ENCODE results near the gene GPRIN3. TPM values are rescaled to one million over a fixed set of nuclear protein-coding genes. Genes with fewer than 3 reads are reported as not detected.

Gene GPRIN3
- total and polyA plus RNA-seq, 2 experiments from 2014 or later = 0.01 TPM; not detected in 1

DNA sequence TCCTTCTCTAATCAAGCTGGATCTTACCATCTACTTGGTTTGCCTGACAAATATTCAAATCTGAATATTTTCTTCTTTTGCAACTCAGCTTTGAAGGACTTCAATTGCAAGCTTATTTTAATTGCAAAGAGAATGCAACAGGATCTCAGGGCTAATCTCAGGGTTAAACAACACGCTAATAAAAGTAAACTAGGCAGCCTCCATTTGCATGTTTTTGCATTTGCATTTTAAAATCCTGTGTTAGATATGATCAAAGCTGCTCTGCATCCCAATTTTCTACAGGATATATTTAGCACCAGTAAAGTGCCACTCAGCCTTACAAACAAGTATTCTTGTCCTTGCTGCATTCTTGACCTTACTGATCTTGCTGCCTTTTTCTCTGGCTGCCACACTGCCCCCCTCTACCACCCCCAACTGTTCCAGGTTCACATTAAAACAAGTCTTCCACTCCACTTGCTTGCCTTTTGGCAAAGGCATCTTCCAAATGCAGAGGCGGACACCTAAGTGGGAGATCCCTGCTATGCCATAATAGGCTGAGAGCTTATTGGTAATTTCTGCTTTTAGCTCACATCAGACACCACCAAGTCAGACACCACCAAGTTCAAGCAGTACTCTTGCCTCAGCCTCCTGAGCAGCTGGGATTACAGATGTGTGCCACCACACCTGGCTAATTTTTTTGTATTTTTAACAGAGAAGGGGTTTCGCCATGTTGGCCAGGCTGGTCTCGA lies 48.1 kb downstream of the GPRIN3 start:
- Histone ChIP-seq H3K4me1 (ENCODE audit: insufficient read depth) (no peaks in the 10 kb centered on the region), H3F3A (ENCODE audit: insufficient read depth) (no peaks in the 10 kb centered on the region), H3K4me3 (no peak overlapping the region), H2AFZ (no peak overlapping the region), H3K27ac (no peak overlapping the region), H4K20me1 (ENCODE audit: insufficient read depth) (no peaks in the 10 kb centered on the region), H3K27me3 (replicated peaks; ENCODE audit: insufficient read depth) (0 out of 2 replicates have a peak, but pooled peaks cover 17% of the 10 kb centered on the region), H3K36me3 (ENCODE audit: low read depth) (no peaks in the 10 kb centered on the region), H3K4me2 (ENCODE audit: unreplicated experiment) (no peak overlapping the region), H3K9me3 (ENCODE audit: low read depth) (no peaks in the 10 kb centered on the region), H3K9me2 (ENCODE audit: insufficient read depth) (no peaks in the 10 kb centered on the region), H3K9ac (no peak overlapping the region), H3K79me2 (ENCODE audit: insufficient read depth) (no peaks in the 10 kb centered on the region)
- in situ Hi-C loops (cut with MboI) = loop anchor here (10.0 kb wide), 1 partner anchor 175 kb away; no protein-coding TSS in a partner anchor
- no peak for DNase-seq
- WGBS, 2 experiments (ENCODE audit: low coverage in 1 of 2, low lambda C conversion rate in 2 of 2, missing lambda C conversion rate in 2 of 2) = 59 to 61% methylated on average over 4 of the region's 4 CpGs
- TF ChIP-seq EZH2 (IDR thresholded peaks at IDR 0.05; ENCODE audit: insufficient read depth, poor library complexity, severe bottlenecking) (no peak), EZH2phosphoT487 (IDR thresholded peaks at IDR 0.05; ENCODE audit: insufficient read depth, low read depth) (no peak)

GRCh38 chr4:89258506-89258905 lies 49.1 kb downstream of the GPRIN3 start:
- Histone ChIP-seq H2AFZ (no peak overlapping the region), H3K9me2 (ENCODE audit: insufficient read depth) (no peaks in the 10 kb centered on the region), H3K9ac (no peak overlapping the region), H3K4me3 (no peak overlapping the region), H3K9me3 (ENCODE audit: low read depth) (no peaks in the 10 kb centered on the region), H3K36me3 (ENCODE audit: low read depth) (no peaks in the 10 kb centered on the region), H3K27ac (no peak overlapping the region), H4K20me1 (ENCODE audit: insufficient read depth) (no peaks in the 10 kb centered on the region), H3K4me1 (ENCODE audit: insufficient read depth) (no peaks in the 10 kb centered on the region), H3K27me3 (replicated peaks; ENCODE audit: insufficient read depth) (0 out of 2 replicates have a peak, but pooled peaks cover 17% of the 10 kb centered on the region), H3K79me2 (ENCODE audit: insufficient read depth) (no peaks in the 10 kb centered on the region), H3F3A (ENCODE audit: insufficient read depth) (no peaks in the 10 kb centered on the region), H3K4me2 (ENCODE audit: unreplicated experiment) (no peak overlapping the region)
- 72% methylated on average over 6 of the region's 6 CpGs for WGBS, 2 experiments (ENCODE audit: low coverage in 1 of 2, low lambda C conversion rate in 2 of 2, missing lambda C conversion rate in 2 of 2)
- no peak for TF ChIP-seq EZH2 (IDR thresholded peaks at IDR 0.05; ENCODE audit: insufficient read depth, poor library complexity, severe bottlenecking)
- no peak for TF ChIP-seq EZH2phosphoT487 (IDR thresholded peaks at IDR 0.05; ENCODE audit: insufficient read depth, low read depth)
- in situ Hi-C loops (cut with MboI) = loop anchor here (10.0 kb wide), 1 partner anchor 176 kb away; no protein-coding TSS in a partner anchor
- DNase-seq = no peak

DNA sequence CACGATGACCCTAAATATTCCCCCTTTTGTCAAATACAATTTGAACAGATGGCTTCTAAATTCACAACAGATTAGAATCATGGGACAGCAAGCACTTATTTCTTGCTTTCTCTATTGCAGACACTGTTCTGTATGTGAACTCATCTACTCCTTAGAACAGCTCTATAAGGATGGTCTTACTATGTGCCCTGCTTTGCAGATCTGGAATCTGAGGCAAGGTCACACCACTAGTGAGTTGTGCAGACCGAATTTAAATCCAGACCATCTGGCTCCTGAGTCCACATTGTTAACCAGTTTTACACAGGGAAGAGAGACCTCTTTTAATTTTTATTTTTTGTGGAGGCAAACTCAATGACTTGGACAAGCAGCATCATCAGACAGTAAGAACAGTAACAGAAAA lies 50.2 kb downstream of the GPRIN3 start:
- no peak for DNase-seq
- Histone ChIP-seq H3K27me3 (replicated peaks; ENCODE audit: insufficient read depth) (0 out of 2 replicates have a peak, but pooled peaks cover 17% of the 10 kb centered on the region), H3K4me2 (ENCODE audit: unreplicated experiment) (no peak overlapping the region), H3K4me1 (ENCODE audit: insufficient read depth) (no peaks in the 10 kb centered on the region), H3K9me2 (ENCODE audit: insufficient read depth) (no peaks in the 10 kb centered on the region), H2AFZ (no peak overlapping the region), H3K36me3 (ENCODE audit: low read depth) (no peaks in the 10 kb centered on the region), H3K27ac (no peak overlapping the region), H3K4me3 (no peak overlapping the region), H3K9ac (no peak overlapping the region), H3K9me3 (ENCODE audit: low read depth) (no peaks in the 10 kb centered on the region), H4K20me1 (ENCODE audit: insufficient read depth) (no peaks in the 10 kb centered on the region), H3K79me2 (ENCODE audit: insufficient read depth) (no peaks in the 10 kb centered on the region), H3F3A (ENCODE audit: insufficient read depth) (no peaks in the 10 kb centered on the region)
- in situ Hi-C loops (cut with MboI) = loop anchor here (10.0 kb wide), 1 partner anchor 177 kb away; no protein-coding TSS in a partner anchor
- WGBS, 2 experiments (ENCODE audit: low coverage in 1 of 2, low lambda C conversion rate in 2 of 2, missing lambda C conversion rate in 2 of 2) = 58 to 60% methylated on average over 2 of the region's 2 CpGs
- TF ChIP-seq EZH2 (IDR thresholded peaks at IDR 0.05; ENCODE audit: insufficient read depth, poor library complexity, severe bottlenecking) = no peak
- no peak for TF ChIP-seq EZH2phosphoT487 (IDR thresholded peaks at IDR 0.05; ENCODE audit: insufficient read depth, low read depth)

DNA sequence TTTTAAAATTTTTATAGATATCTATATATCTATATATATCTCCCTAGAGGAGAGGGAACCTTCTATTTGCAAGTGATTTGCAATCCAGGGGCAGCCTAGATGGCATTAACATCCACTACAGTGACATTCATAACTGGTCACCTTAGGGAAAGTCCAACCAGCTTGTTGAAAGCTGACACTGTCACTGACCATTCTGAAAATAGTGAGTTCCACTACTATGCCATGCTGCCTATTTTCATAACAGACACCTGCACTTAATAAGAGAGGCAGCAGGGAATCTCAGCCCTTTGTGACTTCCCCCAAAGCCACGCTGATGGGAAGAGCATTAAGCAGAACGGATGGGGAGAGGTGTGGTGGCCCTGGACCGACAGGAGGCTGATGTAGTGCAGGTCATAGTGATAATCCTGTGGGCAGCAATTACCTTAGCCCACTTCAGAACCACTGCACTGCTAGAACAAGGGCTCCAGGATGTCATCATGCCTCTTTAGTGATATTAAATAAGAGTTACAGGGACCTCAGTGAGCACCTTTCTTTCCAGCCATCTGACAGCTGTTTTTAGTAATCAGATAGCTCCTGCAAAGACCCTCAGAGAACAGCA lies 51.3 kb downstream of the GPRIN3 start:
- Histone ChIP-seq H3K36me3 (ENCODE audit: low read depth) (no peaks in the 10 kb centered on the region), H3K27me3 (replicated peaks; ENCODE audit: insufficient read depth) (0 out of 2 replicates have a peak, but pooled peaks cover 17% of the 10 kb centered on the region), H4K20me1 (ENCODE audit: insufficient read depth) (no peaks in the 10 kb centered on the region), H3K79me2 (ENCODE audit: insufficient read depth) (no peaks in the 10 kb centered on the region), H3K4me3 (no peak overlapping the region), H3K4me1 (ENCODE audit: insufficient read depth) (no peaks in the 10 kb centered on the region), H3K9me3 (ENCODE audit: low read depth) (no peaks in the 10 kb centered on the region), H3K9ac (no peak overlapping the region), H3K27ac (no peak overlapping the region), H3F3A (ENCODE audit: insufficient read depth) (no peaks in the 10 kb centered on the region), H3K4me2 (ENCODE audit: unreplicated experiment) (no peak overlapping the region), H3K9me2 (ENCODE audit: insufficient read depth) (no peaks in the 10 kb centered on the region), H2AFZ (no peak overlapping the region)
- in situ Hi-C loops (cut with MboI) = loop anchor here (10.0 kb wide), 1 partner anchor 178 kb away; no protein-coding TSS in a partner anchor
- WGBS, 2 experiments (ENCODE audit: low coverage in 1 of 2, low lambda C conversion rate in 2 of 2, missing lambda C conversion rate in 2 of 2) = 4 to 13% methylated on average over 3 of the region's 3 CpGs
- TF ChIP-seq EZH2 (IDR thresholded peaks at IDR 0.05; ENCODE audit: insufficient read depth, poor library complexity, severe bottlenecking) = no peak
- no peak for DNase-seq

Data from GM23248 (cell line).